Left renal pelvis (tissue), 4 donors: ENCODE measurements around the gene RTN4RL2. TPM values are rescaled to one million over a fixed set of nuclear protein-coding genes. Genes with fewer than 3 reads are reported as not detected.

Source experiments
- DNase-seq, 4 donors: peaks; one replicate each; pipeline ENCODE4 v3.0.0-alpha.2; 2013; ENCODE audit warnings: low read depth in 4 of 4, low spot score in 3 of 4
- polyA plus RNA-seq, 4 donors: library from polyadenylated mRNA; unstranded; fragments of 120-200 nt; gene quantifications; one replicate each; pipeline ENCODE4 v1.2.1, GENCODE V29; 2013; ENCODE audit not compliant: insufficient read length in 4 of 4

Gene RTN4RL2
- polyA plus RNA-seq, 4 donors, result 1.00 to 3.6 (median 2.2) TPM

DNA sequence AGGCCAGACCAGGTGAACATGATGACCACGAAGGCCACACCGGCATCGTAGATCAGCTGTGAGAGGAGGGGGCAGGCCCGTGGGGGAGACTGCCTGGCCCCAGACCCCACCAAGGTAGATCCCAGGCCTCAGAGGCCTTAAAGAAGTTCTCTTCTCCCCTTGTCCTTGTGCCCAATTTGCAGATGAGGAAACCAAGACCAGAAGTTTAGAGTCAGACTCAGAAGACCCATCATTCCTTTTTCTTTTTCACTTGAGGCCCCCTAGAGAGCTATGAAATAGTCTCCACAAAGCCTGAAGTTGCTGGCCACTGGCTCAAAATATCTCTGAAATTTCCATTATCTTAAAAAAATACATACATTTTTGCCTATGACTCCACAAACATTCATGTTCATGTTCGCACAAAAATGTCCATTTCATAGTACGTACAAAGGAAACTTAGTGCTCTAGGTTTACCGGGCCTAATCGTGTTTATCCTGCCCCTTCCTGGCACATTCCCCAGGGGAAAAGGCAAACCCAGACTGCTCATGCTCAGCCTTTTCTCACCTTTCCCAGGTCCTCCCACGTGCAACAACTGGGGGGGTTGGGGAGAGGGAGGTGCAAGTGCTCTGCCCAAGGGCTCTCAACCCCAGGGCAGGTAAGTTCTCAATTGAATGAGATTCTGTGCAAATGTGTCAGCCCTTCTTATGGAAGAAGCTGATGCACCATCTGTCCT lies 35.9 kb downstream of the RTN4RL2 start:
- no peak for DNase-seq

DNA sequence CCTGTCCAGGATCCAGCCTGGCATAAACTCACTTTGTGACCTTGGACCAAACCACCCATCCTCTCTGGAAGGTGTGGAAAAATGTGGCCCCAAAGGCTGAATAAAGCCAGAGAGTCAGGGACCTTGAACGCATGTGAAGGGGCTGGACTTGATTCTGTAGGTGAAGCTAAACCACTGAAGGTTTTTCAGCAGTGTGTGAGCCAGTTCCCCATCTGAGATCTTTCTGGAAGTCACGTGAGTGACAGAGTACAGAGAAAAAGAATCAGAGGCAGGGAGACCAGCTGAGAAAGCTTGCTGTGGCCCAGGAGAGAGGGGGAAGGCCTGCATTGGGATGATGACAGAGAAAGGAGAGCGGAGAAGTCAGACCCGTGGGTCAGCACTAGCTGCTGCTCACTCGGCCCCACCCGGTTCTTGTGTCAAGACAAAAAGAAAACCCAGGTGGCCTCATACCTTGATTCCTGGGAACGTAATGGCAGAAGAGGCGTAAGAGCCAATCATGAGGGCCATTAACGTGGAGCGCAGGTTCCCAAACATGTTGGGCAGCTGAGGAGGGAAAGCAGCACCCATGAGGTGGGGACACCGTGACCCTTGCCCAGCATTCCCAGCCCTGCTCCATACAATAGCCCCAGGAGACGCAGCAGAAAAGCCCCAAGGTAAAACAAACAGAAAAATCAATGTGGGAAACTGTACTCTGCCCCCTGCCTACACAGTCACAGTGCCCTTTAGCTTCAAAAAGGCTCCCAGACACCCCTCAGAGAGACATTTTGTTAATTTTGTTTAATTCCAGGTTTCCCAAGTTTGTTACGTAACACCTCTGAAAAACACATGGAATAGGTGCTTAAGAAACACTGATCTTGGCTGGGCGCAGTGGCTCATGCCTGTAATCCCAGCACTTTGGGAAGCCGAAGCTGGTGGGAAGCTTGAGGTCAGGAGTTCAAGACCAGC lies 37.2 kb downstream of the RTN4RL2 start:
- no peak for DNase-seq

DNA sequence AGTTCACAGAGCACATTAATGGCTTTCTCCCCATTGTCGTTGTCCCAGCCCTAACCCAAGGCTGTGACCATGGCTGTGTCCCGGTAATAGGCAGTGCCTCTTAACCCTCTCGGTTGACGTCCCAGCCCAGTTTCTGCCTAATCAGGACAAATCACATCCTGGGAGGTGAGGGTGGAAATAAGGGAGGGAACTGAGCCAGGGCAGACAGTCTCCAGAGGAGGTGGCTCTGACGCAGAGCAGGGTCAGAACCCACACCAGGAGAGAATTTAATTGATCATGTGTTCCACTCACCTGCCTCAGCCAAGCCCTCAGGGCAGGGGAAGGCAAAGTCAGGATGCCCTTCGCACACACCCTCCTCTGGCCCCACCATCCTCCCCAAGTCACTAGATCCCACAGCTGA lies 38.2 kb downstream of the RTN4RL2 start:
- no peak for DNase-seq

DNA sequence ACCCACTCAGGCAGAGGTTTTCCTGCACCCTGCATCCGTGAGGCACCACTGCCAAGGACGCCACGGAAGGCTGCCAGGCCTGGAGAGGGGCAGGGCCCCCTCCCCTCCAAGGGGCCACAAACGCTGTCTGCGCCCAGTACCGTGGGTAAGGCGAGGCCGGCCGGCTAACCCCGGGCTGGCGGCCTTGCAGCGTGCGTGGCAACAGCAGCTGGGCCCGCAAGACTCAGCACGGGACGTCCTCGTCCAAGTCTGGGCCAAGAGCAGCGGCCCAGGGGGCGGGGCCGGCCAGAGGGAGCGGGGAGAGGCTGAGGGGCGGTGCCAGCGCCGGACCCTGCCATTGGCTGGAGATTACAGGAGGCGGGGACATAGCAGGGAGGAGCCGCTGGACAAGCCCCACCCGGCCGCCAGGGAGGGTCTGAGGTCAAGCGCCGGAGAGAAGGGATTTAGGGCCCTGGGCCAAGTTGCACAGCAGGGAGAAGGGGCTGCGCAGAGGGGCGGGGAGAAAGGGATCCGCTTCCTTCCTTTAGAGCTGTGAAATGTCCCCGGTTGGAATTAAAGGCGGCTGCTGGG lies 39.2 kb downstream of the RTN4RL2 start:
- DNase-seq, result peak; percentile 82 to 88 (median 86)

DNA sequence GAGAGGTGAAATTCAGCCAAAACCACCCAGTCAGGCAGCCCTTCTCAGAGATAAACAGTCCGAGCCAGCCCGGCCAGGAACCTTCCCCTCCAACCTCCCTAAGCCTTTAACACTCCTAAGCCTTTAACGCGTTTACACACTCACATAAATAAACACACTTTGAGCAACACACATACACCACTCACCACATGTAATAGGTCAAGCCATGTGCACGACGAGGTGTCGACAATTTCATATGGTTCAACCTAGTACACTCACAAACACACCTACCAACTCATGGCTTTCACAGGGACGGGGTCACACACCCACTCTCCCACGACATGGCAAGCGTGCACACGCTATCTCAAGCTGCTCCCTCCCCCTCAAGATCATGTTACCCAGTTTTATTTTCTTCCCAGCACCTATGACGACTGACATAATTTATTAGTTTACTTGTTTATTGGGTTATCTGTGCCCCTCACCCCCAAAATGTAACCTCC lies 39.7 kb downstream of the RTN4RL2 start:
- DNase-seq, result no peak

DNA sequence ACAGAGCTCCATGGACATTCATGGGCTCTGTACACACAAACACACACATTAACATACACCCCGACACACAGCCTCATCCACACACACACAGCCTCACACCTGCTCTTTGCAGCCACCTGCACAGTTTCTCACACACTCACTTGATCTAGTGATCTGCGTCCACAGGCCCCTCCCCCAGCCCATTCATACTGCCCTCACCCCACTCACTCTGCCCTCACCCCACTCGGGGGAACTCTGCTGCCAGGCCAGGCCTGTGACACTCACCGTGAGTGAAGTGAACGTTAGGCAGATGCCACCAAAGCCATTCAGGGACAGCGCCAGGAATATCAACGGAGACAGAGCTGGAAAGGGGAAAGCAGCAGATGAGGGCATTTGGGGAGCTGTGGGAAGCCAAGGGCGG lies 40.2 kb downstream of the RTN4RL2 start:
- no peak for DNase-seq

DNA sequence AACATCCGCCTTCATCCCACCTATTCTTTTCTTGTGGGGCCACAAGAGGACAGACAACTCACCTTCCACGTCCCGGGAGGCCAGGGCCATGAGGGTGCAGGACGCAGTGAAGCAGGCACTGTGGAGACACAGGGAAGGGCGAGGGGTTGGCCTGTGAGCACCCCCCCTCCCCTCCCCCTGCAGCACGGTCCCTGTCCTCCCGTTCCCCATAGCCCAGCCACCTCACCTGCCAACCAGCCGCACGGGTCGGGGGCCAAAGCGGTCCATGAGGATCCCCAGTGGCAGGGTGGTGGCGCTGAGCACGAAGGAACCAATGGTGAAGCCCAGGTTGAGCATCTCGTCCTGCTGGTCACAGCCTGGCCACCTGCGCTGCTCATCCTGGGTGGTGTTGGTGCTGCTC lies 40.6 kb downstream of the RTN4RL2 start:
- no peak for DNase-seq

DNA sequence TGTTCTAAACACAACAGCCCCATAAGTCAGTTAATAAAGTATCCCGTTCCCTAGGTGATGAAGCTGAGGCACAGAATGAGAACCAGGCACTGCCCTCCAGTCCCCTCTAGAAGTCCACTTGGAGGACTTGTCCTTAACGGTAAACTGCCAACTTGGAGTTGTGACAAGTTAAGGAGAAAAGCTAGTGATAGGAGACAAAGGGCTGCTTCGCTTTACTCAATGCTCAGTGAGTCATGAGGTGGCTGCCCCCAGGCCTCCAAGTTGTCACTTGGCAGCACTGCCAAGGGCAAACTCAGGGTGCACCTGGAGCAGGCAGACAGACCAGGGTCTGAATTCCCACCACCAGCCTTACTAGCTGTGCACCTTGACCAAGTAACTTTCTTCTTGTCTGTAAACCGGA lies 41.6 kb downstream of the RTN4RL2 start:
- DNase-seq, result no peak

DNA sequence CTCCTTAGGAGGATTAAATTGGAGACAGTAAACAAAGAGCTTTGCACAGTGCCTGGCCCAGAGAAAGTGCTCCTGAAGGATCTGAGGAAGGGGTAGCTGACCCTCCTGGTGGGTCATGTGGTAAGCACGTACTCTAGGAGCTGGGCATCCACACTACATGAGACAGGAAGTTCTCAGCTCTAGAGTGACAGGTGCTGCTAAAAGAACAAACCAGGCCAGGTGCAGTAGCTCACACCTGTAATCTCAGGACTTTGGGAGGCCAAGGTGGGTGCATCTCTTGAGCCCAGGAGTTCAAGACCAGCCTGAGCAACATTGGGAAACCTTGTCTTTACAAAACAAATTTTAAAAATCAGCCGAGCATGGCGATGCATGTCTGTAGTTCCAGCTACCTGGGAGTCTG lies 42.0 kb downstream of the RTN4RL2 start:
- no peak for DNase-seq

DNA sequence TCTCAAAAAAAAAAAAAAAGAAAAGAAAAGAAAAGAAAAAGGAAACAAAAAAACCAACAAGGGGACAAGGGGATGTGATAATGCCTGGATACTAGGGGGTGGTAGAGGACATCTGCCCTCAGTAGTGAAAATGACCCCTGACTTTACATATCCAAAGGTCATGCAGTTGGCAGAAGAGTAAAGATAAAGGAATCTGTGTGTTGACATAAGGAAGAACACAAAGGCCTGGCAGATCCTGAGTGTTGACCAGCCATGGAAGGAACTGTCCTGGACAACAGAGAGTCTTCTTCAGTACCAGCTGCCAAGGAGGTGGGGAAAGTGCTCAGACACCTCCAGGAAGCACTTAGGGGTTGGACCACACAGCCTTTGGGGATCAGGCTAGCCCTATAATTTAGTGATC lies 42.5 kb downstream of the RTN4RL2 start:
- DNase-seq, result no peak

DNA sequence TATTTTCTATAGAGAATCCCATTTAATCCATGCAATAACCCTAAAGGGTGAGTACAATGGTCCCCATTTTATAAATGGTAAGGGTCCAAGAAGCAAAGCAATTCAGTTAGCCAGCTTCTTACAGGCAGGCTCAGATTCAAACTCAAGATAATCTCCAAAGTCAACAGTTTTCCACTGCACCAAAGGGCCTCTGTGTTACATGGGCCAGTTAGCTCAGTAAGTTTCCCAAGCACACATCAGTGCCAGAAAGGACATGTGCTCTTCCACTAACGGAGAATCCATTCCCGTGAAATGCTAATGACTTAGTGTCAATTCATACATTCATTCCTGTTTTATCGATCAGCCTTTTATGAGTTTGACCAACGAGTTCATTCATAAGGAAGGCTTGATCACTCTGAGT lies 44.2 kb downstream of the RTN4RL2 start:
- no peak for DNase-seq

DNA sequence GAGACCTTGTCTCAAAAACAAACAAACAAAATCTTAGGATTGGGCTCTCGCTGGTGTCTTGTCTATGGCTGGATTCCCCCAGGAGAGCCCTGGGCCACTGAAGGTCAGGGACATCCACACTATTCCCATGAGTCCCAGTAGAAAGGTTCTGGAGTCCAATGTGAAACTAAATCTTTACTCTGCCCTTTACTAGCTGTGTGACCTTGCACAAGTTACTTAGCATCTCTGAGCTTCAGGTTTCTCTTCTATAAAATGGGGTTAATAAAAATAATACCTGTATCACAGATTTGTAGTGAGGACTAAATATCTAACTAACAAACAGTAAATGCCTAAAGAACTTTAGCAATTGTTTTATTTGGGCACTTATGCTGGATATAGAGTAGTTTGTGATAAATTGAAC lies 46.2 kb downstream of the RTN4RL2 start:
- DNase-seq, result no peak

DNA sequence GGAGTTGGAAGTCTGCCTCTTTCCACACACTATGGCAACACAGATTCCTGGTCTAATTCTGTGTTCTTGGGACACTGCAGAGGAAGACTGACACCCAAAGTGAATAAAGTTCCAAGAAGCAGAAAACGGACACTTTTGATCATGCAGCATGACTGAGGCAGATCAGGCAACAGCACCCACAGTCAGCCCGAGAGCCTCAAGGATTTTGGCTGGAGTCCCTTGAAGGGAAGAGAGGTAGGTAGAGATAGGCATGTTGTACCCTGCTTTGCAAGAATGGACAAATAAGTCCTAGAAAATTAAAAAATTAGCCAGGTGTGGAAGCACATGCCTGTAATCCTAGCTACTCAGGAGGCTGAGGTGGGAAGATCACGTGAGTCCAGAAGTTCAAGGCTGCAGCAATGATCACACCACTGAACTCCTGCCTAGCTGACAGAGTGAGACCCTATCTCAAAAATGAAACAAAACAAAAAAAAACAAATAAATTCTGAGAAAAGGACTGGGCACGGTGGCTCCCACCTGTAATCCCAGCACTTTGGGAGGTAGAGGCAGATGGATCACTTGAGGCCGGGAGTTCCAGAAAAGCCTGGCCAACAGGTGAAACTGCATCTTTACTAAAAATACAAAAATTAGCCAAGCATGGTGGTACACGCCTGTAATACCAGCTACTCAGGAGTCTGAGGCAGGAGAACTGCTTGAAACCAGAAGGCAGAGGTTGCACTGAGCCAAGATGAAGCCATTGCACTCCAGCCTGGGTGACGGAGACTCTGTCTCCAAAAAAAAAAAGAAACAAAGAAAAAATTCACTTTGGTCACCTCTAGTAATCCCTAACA lies 48.2 kb downstream of the RTN4RL2 start:
- DNase-seq, result no peak

DNA sequence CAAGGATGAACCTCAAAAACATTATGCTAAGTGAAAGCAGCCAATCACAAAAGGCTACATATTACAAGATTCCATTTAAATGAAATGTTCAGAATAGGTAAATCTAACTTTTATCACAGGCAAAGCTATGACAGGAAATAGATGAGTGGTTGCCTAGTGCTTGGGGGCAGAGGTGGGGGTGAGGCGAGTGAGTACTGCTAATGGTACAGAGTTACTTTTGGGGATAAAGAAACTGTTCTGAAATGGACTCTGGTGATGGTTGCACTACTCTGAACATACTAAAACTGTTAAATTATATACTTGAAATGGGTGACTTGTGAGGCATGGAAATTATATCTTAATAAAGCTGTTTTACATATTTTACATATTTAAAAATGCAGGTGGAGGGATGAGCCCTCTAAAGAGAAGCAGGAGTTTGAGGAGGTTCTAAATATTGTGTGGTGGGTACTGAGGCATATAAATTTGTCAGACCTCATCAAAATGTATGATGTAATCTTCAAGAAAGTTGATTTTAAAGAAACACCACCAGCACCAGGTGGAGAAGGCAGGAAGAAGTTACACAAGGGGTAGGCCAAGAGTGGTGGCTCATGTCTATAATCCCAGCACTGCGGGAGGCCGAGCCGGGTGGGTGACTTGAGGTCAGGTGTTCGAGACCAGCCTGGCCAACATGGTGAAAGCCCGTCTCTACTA lies 51.6 kb downstream of the RTN4RL2 start:
- DNase-seq, result no peak

DNA sequence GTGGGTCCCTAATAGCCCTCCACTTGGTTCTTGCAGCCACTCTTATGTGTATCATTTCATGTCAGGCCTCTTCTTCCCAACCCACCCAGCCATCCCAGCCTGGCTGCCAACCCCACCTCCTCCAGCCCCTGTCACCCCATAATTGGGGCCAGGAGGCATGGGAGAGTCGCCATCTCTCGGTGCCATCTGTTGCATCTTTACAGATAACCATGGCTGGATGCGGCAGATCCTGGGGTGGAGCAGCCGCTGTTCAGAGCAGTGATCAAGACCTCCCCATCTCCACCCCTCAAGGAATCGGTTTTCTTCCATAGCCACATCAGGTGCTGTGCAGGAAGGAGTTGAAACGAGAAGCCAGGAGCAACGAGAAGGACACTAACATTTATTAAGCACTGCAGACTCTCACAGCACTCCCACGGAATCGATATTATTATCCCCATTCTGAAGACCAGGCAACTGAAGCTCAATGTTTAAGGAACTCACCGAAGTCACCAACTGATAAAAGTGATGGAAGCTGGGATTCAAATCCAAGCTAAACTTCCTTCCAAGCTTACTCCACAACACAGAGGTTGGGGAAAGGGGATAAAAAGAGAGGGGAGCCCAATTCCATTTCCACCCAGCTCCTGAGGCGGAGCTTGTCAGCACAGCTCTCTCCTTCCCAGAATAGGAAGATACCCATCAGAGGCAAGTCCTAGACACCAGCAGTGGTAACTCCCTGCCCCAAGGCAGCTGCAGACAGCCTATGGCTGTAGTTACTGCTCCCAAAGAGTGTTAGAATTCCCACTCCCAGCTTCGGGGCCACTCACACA lies 52.5 kb downstream of the RTN4RL2 start:
- no peak for DNase-seq

DNA sequence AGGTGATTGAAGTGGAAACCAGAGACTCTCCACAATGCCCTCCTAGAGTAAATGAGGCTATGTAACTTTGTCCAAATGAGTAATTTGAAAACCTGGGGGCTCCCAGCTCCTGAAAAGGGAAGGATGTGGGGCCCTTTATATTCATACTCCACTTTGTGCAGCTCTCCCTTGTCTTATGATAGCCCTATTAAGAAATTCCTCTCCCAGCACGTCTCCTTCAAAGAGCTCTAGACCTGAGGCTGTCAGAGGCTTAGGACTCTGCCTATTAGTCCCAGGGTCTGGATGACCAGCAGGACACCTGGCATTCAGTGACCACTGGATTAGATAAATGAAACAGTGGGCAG lies 53.1 kb downstream of the RTN4RL2 start:
- DNase-seq, result no peak

DNA sequence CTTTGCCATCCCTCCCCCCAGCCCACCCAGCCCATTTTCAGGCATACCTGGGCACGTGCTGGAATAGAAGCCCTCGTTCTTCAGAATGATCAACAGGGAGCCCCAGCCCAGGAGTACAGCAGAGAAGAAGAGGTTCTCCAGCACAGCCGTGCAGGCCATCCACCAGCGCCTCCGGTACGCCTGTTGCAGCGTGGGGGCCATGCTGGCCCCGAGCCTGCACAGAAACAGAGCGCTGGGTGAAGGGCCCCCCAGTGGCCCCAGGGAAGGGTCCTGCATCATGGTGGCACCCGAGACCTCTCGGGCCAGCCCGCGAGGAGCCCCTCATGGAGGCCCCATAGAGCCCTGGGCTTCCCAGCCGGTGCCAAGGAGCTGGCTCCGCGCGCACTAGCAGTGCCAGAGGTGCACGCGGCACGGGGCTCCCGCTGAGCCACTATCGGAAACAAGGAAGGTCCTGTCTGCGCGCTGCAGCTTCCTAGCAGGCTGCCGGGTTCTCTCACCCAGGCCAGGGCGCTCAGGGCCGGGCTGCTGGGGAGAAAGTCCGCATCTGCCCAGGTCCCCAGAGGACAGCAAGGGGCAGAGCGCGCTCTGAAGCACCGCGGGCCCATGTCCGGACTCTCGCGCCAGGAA lies 53.7 kb downstream of the RTN4RL2 start:
- no peak for DNase-seq

DNA sequence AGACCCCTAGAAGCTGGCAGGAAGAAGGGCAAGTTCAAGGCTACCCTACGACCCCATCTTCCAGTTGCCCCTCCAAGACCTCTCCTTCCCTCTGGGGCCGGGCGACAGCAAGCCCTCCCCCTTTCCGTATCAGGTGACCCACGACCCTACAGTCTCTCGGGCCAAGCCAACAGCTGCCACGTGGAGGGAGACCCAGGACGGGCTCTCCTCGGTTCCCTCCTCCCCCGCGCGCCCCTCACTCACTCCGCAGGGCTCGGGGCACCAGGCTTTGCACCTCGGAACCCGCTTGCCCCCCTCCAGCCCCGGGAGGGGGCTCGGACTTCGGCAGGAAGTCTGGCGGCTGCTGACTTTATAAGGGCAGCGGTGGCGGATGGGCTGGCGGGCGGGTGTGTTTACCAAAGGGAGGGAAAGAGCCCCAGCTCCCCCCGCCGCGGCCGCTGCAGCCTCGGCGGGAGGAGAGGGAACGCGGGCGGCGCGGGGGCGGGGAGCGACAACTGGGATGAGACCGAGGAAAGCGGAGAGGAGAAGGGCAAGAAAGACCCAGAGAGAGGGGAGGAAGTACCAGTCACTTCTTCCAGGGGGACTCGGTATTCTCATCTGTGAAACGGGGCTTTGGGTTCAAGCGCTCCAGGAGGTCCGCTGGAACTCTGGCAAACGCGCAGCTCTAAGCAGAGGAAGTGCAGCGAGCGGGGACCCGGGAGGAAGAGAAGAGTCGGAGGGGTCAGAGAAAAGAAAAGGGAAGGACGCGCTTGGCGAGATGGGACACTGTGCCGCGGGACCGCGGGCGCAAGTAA lies 54.4 kb downstream of the RTN4RL2 start:
- no peak for DNase-seq
